HepG2 (cell line): ENCODE results near the gene DST. TPM values are rescaled to one million over a fixed set of nuclear protein-coding genes. Genes with fewer than 3 reads are reported as not detected.

ENCODE experiments used
- BCL6 ChIP-seq: IDR thresholded peaks from 2 replicates; pipeline ENCODE4 v1.6.1; 2016; ENCODE audit warnings: missing genetic modification reagents, missing compliant biosample characterization
- CHD4 ChIP-seq: fragments of 200-600 bp; sonication (generic); IDR thresholded peaks from 2 replicates; pipeline ENCODE4 v1.7.0; 2017; ENCODE audit warnings: mild to moderate bottlenecking, low read length, borderline replicate concordance
- HMG20B ChIP-seq: conservative IDR thresholded peaks from 2 replicates; pipeline ENCODE4 v1.6.1; 2016; ENCODE audit warnings: missing genetic modification reagents, missing compliant biosample characterization
- KDM5B ChIP-seq: sonication (generic); formaldehyde crosslinking; IDR thresholded peaks from 2 replicates; pipeline ENCODE4 v1.4.0; 2020; ENCODE audit warnings: missing genetic modification reagents, mild to moderate bottlenecking, borderline replicate concordance
- MED1 ChIP-seq: sonication (generic); formaldehyde crosslinking; IDR thresholded peaks from 2 replicates; pipeline ENCODE4 v1.4.0; 2020; ENCODE audit warnings: missing genetic modification reagents
- MEIS2 ChIP-seq: sonication (generic); formaldehyde crosslinking; IDR thresholded peaks from 2 replicates; pipeline ENCODE4 v1.9.0; 2021; ENCODE audit warnings: mild to moderate bottlenecking, missing genetic modification reagents
- NBN ChIP-seq: fragments of 450-650 bp; conservative IDR thresholded peaks from 2 replicates; pipeline ENCODE4 v1.6.1; 2017
- POLR2AphosphoS2 ChIP-seq: IDR thresholded peaks from 2 replicates; pipeline ENCODE4 v1.6.1; 2011; ENCODE audit warnings: low read depth, low read length, improper control_type of control experiment
- SNAI1 ChIP-seq: sonication (generic); formaldehyde crosslinking; IDR thresholded peaks from 2 replicates; pipeline ENCODE4 v1.5.0; 2020; ENCODE audit warnings: mild to moderate bottlenecking, missing genetic modification reagents, borderline replicate concordance
- TCF7 ChIP-seq: sonication (generic); IDR thresholded peaks from 2 replicates; pipeline ENCODE4 v1.6.1; 2016; ENCODE audit warnings: antibody characterized with exemption, low read depth
- TEAD3 ChIP-seq: optimal IDR thresholded peaks from 2 replicates; pipeline ENCODE3; 2016; ENCODE audit warnings: borderline replicate concordance
- ZNF225 ChIP-seq: sonication (generic); formaldehyde crosslinking; IDR thresholded peaks from 2 replicates; pipeline ENCODE4 v1.4.0; 2020; ENCODE audit warnings: mild to moderate bottlenecking, missing genetic modification reagents
- ZNF878 ChIP-seq: sonication (generic); formaldehyde crosslinking; IDR thresholded peaks from 2 replicates; pipeline ENCODE4 v1.8.1; 2023; ENCODE audit warnings: mild to moderate bottlenecking, missing genetic modification reagents, moderate library complexity
- polyA plus RNA-seq, 8 experiments: library from polyadenylated mRNA; depleted of rRNA in 3 of 8; stranded (reverse) in 7 of 8; unstranded in 1 of 8; fragments of >200 nt; fragmentation: Illumina TruSeq in 4 of 8; extraction: Trizol in 4 of 8; gene quantifications; 2 replicates each; pipeline versions ENCODE4 v1.2.1 to v1.2.3, GENCODE V29; 2011 to 2016; ENCODE audit warnings: low read depth in 4 of 8, missing spikeins in 1 of 8, mixed read lengths in 1 of 8; ENCODE audit not compliant: insufficient read depth in 1 of 8
- total RNA-seq, 5 experiments: library from RNA; depleted of rRNA; stranded (reverse); fragments of >200 nt; fragmentation: Illumina TruSeq; extraction: Trizol; gene quantifications; 2 replicates each; pipeline ENCODE4 v1.2.3, GENCODE V29; 2016; ENCODE audit warnings: low read depth in 1 of 5
- TF ChIP-seq, protein P1 (sequence below): IDR thresholded peaks from 2 replicates; pipeline ENCODE4 v1.6.1; 2016; ENCODE audit warnings: low read depth, missing genetic modification reagents, missing compliant biosample characterization
- TF ChIP-seq, protein P2 (sequence below): sonication (generic); formaldehyde crosslinking; IDR thresholded peaks from 2 replicates; pipeline ENCODE4 v1.4.0; 2020; ENCODE audit warnings: missing genetic modification reagents
- TF ChIP-seq, protein P3 (sequence below): sonication (generic); formaldehyde crosslinking; IDR thresholded peaks from 2 replicates; pipeline ENCODE4 v1.5.1; 2020; ENCODE audit warnings: mild to moderate bottlenecking, missing genetic modification reagents, moderate library complexity
- TF ChIP-seq, protein P4 (sequence below): sonication (generic); formaldehyde crosslinking; IDR thresholded peaks from 2 replicates; pipeline ENCODE4 v1.4.0; 2020; ENCODE audit warnings: missing genetic modification reagents, low read depth, mild to moderate bottlenecking, borderline replicate concordance
- TF ChIP-seq, protein P5 (sequence below), 2 experiments: sonication (generic) in 1 of 2; formaldehyde crosslinking in 1 of 2; IDR thresholded peaks; 2 replicates each; pipeline versions ENCODE4 v1.4.0 to v1.6.1; 2018 to 2020; ENCODE audit warnings: missing genetic modification reagents in 2 of 2, borderline replicate concordance in 1 of 2, low read depth in 1 of 2, mild to moderate bottlenecking in 1 of 2, missing biosample characterization in 1 of 2

Gene DST
- total and polyA plus RNA-seq, 2 of the 13 experiments (the other 11 are each of a cell fraction or from before 2014, with no cell fraction given) = 64.4 to 89.0 TPM

DNA sequence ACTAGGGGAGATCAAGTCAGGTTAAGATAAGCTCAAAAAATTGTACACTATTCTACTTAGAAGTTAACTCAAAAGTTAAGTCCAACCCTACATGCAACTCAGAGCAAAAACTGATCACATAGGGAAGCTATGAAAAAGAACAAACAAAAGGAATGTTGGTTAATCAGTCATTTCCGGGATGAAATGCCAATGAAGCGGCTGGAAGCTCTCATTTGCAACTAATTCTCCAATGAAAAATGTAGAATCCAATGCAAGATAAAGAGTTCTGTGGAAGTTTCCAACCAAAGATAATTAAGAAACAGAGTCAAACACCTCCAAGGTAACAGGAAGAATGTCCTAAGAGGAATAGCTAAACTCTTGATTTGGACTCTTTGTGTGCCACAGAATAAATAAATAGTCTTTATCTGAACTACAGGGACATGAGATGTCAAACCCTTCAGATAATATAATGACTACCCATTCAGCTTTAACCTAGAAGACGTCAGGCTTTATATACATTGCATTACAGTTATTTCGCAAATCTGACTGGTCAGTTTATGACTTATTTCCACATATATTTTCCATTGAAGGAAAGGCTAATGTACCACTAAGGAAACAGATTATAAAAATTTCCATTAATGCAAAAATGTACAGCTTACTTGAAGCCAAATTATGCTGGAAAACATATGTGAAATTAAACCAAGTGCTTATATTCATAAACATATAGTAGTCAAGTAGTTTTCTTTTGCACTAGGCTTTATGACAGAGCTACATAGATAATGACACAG is 48.0 kb upstream of the DST start (continued):
- TF ChIP-seq, protein P1, sequence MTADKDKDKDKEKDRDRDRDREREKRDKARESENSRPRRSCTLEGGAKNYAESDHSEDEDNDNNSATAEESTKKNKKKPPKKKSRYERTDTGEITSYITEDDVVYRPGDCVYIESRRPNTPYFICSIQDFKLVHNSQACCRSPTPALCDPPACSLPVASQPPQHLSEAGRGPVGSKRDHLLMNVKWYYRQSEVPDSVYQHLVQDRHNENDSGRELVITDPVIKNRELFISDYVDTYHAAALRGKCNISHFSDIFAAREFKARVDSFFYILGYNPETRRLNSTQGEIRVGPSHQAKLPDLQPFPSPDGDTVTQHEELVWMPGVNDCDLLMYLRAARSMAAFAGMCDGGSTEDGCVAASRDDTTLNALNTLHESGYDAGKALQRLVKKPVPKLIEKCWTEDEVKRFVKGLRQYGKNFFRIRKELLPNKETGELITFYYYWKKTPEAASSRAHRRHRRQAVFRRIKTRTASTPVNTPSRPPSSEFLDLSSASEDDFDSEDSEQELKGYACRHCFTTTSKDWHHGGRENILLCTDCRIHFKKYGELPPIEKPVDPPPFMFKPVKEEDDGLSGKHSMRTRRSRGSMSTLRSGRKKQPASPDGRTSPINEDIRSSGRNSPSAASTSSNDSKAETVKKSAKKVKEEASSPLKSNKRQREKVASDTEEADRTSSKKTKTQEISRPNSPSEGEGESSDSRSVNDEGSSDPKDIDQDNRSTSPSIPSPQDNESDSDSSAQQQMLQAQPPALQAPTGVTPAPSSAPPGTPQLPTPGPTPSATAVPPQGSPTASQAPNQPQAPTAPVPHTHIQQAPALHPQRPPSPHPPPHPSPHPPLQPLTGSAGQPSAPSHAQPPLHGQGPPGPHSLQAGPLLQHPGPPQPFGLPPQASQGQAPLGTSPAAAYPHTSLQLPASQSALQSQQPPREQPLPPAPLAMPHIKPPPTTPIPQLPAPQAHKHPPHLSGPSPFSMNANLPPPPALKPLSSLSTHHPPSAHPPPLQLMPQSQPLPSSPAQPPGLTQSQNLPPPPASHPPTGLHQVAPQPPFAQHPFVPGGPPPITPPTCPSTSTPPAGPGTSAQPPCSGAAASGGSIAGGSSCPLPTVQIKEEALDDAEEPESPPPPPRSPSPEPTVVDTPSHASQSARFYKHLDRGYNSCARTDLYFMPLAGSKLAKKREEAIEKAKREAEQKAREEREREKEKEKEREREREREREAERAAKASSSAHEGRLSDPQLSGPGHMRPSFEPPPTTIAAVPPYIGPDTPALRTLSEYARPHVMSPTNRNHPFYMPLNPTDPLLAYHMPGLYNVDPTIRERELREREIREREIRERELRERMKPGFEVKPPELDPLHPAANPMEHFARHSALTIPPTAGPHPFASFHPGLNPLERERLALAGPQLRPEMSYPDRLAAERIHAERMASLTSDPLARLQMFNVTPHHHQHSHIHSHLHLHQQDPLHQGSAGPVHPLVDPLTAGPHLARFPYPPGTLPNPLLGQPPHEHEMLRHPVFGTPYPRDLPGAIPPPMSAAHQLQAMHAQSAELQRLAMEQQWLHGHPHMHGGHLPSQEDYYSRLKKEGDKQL (CRISPR knock-in tag) = no peak
- 0 out of 2 replicates have a peak, but pooled peaks have one; percentile 8 for TF ChIP-seq BCL6
- no peak for TF ChIP-seq MEIS2 (CRISPR knock-in tag)
- no peak for TF ChIP-seq TCF7
- no peak for TF ChIP-seq SNAI1 (CRISPR knock-in tag)
- TF ChIP-seq ZNF225 (CRISPR knock-in tag) = no peak
- no peak for TF ChIP-seq HMG20B (CRISPR knock-in tag)
- TF ChIP-seq ZNF878 (CRISPR knock-in tag) = peak; percentile 46; the same call in 1 of the 2 replicates
- TF ChIP-seq, protein P2, sequence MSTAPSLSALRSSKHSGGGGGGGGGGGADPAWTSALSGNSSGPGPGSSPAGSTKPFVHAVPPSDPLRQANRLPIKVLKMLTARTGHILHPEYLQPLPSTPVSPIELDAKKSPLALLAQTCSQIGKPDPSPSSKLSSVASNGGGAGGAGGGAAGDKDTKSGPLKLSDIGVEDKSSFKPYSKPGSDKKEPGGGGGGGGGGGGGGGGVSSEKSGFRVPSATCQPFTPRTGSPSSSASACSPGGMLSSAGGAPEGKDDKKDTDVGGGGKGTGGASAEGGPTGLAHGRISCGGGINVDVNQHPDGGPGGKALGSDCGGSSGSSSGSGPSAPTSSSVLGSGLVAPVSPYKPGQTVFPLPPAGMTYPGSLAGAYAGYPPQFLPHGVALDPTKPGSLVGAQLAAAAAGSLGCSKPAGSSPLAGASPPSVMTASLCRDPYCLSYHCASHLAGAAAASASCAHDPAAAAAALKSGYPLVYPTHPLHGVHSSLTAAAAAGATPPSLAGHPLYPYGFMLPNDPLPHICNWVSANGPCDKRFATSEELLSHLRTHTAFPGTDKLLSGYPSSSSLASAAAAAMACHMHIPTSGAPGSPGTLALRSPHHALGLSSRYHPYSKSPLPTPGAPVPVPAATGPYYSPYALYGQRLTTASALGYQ (CRISPR knock-in tag) = no peak
- TF ChIP-seq, protein P3, sequence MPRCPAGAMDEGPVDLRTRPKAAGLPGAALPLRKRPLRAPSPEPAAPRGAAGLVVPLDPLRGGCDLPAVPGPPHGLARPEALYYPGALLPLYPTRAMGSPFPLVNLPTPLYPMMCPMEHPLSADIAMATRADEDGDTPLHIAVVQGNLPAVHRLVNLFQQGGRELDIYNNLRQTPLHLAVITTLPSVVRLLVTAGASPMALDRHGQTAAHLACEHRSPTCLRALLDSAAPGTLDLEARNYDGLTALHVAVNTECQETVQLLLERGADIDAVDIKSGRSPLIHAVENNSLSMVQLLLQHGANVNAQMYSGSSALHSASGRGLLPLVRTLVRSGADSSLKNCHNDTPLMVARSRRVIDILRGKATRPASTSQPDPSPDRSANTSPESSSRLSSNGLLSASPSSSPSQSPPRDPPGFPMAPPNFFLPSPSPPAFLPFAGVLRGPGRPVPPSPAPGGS (CRISPR knock-in tag) = no peak
- TF ChIP-seq, protein P4, sequence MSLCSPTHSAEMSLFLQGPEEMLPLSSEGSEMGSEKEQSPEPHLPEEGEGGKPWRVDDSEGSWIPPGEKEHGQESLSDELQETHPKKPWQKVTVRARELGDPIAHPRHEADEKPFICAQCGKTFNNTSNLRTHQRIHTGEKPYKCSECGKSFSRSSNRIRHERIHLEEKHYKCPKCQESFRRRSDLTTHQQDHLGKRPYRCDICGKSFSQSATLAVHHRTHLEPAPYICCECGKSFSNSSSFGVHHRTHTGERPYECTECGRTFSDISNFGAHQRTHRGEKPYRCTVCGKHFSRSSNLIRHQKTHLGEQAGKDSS = no peak
- no peak for TF ChIP-seq NBN
- peak; percentile 71 for TF ChIP-seq TEAD3 (CRISPR knock-in tag)
- TF ChIP-seq KDM5B (CRISPR knock-in tag) = no peak
- TF ChIP-seq POLR2AphosphoS2 = no peak
- TF ChIP-seq CHD4 = no peak
- peak; percentile 48; the same call in 1 of the 2 replicates for TF ChIP-seq MED1 (CRISPR knock-in tag)
- TF ChIP-seq, protein P5, sequence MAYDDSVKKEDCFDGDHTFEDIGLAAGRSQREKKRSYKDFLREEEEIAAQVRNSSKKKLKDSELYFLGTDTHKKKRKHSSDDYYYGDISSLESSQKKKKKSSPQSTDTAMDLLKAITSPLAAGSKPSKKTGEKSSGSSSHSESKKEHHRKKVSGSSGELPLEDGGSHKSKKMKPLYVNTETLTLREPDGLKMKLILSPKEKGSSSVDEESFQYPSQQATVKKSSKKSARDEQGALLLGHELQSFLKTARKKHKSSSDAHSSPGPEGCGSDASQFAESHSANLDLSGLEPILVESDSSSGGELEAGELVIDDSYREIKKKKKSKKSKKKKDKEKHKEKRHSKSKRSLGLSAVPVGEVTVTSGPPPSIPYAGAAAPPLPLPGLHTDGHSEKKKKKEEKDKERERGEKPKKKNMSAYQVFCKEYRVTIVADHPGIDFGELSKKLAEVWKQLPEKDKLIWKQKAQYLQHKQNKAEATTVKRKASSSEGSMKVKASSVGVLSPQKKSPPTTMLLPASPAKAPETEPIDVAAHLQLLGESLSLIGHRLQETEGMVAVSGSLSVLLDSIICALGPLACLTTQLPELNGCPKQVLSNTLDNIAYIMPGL (CRISPR knock-in tag; IDR thresholded peaks at IDR 0.05; ENCODE audit: borderline replicate concordance in 1 of 2, low read depth in 1 of 2) = no peak
